ENCODE measurements around the gene LIG3. TPM values are rescaled to one million over a fixed set of nuclear protein-coding genes. Genes with fewer than 3 reads are reported as not detected.

Gene LIG3
- total RNA-seq, 1 experiment from 2014 or later = 56.4 TPM

DNA sequence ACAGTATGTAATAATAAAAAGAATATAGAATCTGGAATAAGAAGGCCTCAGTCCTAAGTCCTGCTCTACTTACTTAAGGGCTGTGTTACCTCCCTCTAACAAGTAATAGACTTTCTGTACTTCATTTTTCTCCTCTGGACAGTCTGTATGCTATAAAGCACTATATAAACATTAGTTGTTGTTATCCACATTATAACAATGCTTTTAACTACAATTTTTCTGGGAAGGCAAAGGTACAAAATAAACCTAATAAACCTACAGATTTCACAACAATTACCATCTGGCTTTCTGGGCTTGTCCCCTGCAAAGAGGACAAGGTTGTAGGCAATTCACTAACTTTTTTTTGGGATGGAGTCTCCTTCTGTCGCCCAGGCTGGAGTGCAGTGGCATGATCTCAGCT lies 50.5 kb downstream of the LIG3 start:
- DNase-seq (ENCODE audit: low read depth, low spot score) = no peak
- no peaks in the 10 kb centered on the region for H3K36me3 ChIP-seq (ENCODE audit: control insufficient read depth, insufficient read depth, low read length)
- CTCF ChIA-PET = no interaction called here
- no peaks in the 10 kb centered on the region for H3K9me3 ChIP-seq (ENCODE audit: control insufficient read depth, insufficient read depth, low read depth, low read length)
- in situ Hi-C loops (cut with HindIII; ENCODE audit: low pct_unique_long_range_greater_than_20kb, low sequenced_read_pairs) = no loop called here
- H3K4me3 ChIP-seq (ENCODE audit: low read depth in 2 of 2, low read length in 2 of 2) = no peak overlapping the region
- POLR2A ChIA-PET = no interaction called here
- intact Hi-C loops (cut with micrococcal nuclease; ENCODE audit: unreplicated experiment) = no loop called here
- no peaks in the 10 kb centered on the region for H3K4me1 ChIP-seq (ENCODE audit: control insufficient read depth, insufficient read depth, low read length)
- no TSS peak for BruUV-seq (replicated peaks)
- TF ChIP-seq REST (IDR thresholded peaks at IDR 0.05; ENCODE audit: insufficient read depth in 1 of 2, low read depth in 2 of 2, low read length in 1 of 2) (no peak), TCF7L2 (IDR thresholded peaks at IDR 0.05; ENCODE audit: low read depth, low read length) (no peak), CTCF (IDR thresholded peaks at IDR 0.05) (no peak), SIN3A (IDR thresholded peaks at IDR 0.05; ENCODE audit: borderline replicate concordance, insufficient read depth, low read depth, low read length) (no peak), POLR2AphosphoS5 (IDR thresholded peaks at IDR 0.05; ENCODE audit: low read depth, low read length) (no peak)
- no peak overlapping the region for H3K27ac ChIP-seq (ENCODE audit: low read length)
- ATAC-seq = no peak
- H3K27me3 ChIP-seq (ENCODE audit: control insufficient read depth, insufficient read depth, low read length) = no peaks in the 10 kb centered on the region

GRCh38 chr17:35038453-35038852 lies 58.1 kb downstream of the LIG3 start:
- intact Hi-C loops (cut with micrococcal nuclease; ENCODE audit: unreplicated experiment) = no loop called here
- Histone ChIP-seq H3K9me3 (ENCODE audit: control insufficient read depth, insufficient read depth, low read depth, low read length) (no peaks in the 10 kb centered on the region), H3K4me1 (ENCODE audit: control insufficient read depth, insufficient read depth, low read length) (no peaks in the 10 kb centered on the region), H3K36me3 (ENCODE audit: control insufficient read depth, insufficient read depth, low read length) (no peaks in the 10 kb centered on the region), H3K27me3 (ENCODE audit: control insufficient read depth, insufficient read depth, low read length) (no peaks in the 10 kb centered on the region), H3K4me3 (ENCODE audit: low read depth in 2 of 2, low read length in 2 of 2) (no peak overlapping the region), H3K27ac (ENCODE audit: low read length) (no peak overlapping the region)
- in situ Hi-C loops (cut with HindIII; ENCODE audit: low pct_unique_long_range_greater_than_20kb, low sequenced_read_pairs) = no loop called here
- ChIA-PET CTCF (interaction anchor here (0.5 kb wide), 1 partner anchor 9 kb away, joined by 8 read pairs; no protein-coding TSS in a partner anchor), POLR2A (no interaction called here)
- no peak for TF ChIP-seq CTCF (IDR thresholded peaks at IDR 0.05)
- TF ChIP-seq TCF7L2 (IDR thresholded peaks at IDR 0.05; ENCODE audit: low read depth, low read length) = no peak
- no peak for TF ChIP-seq REST (IDR thresholded peaks at IDR 0.05; ENCODE audit: insufficient read depth in 1 of 2, low read depth in 2 of 2, low read length in 1 of 2)
- no peak for TF ChIP-seq SIN3A (IDR thresholded peaks at IDR 0.05; ENCODE audit: borderline replicate concordance, insufficient read depth, low read depth, low read length)
- no peak for TF ChIP-seq POLR2AphosphoS5 (IDR thresholded peaks at IDR 0.05; ENCODE audit: low read depth, low read length)
- no TSS peak for BruUV-seq (replicated peaks)
- DNase-seq (ENCODE audit: low read depth, low spot score) (no peak), ATAC-seq (no peak)

All from Panc1 (cell line).